AG04449 (cell line): Measurements from ENCODE around the gene CSTB.

Source experiments
- CTCF ChIA-PET: fragments of 350-600 bp; formaldehyde crosslinking; extraction: SDS; loops from one replicate; lab custom pipeline; 2021; ENCODE audit warnings: antibody characterized with exemption; lab: Yijun Ruan, JAX
- POLR2A ChIA-PET: fragments of 400-600, 350-600 bp; formaldehyde crosslinking; extraction: SDS; loops from one replicate; lab custom pipeline; 2020; ENCODE audit warnings: antibody characterized with exemption, inconsistent platforms; lab: Yijun Ruan, JAX
- DNase-seq: peaks from one replicate; pipeline ENCODE4 v3.0.0-alpha.2; 2010; ENCODE audit warnings: low read depth, low spot score
- H3K4me3 ChIP-seq: 2 replicates; pipeline ENCODE4 v1.5.1; 2011; ENCODE audit warnings: low read depth, mild to moderate bottlenecking, control low read depth, low read length
- CTCF ChIP-seq: IDR thresholded peaks from one replicate; pipeline ENCODE4 v1.5.1; 2011; ENCODE audit warnings: mild to moderate bottlenecking, moderate library complexity, low read length, control low read depth, inconsistent platforms; ENCODE audit not compliant: insufficient read depth; ENCODE audit errors: missing control alignments

Gene CSTB

GRCh38 chr21:43739621-43740435 is 36.3 kb downstream of the CSTB start:
- TF ChIP-seq CTCF: no peak
- DNase-seq: no peak
- H3K4me3 ChIP-seq: no peak overlapping the region
- ChIA-PET CTCF (interaction anchor here (1.0 kb wide), 1 partner anchor 49 kb away, joined by 5 read pairs; the partner anchor contains the start of gene RRP1), POLR2A (no interaction called here)

GRCh38 chr21:43737158-43737950 is 38.8 kb downstream of the CSTB start:
- no peak overlapping the region for H3K4me3 ChIP-seq
- TF ChIP-seq CTCF: no peak
- POLR2A ChIA-PET: no interaction called here
- DNase-seq: no peak
- CTCF ChIA-PET: interaction anchor here (1.2 to 2.2 kb wide), 3 partner anchors 9 to 28 kb away, joined by 3 to 6 read pairs (median 3); no protein-coding TSS in a partner anchor

- DNase-seq: no peak
- ChIA-PET CTCF (interaction anchor here (1.4 to 2.2 kb wide), 2 partner anchors 8 to 16 kb away, joined by 3 to 6 read pairs; no protein-coding TSS in a partner anchor), POLR2A (interaction anchor here (0.6 kb wide), 1 partner anchor 826 kb away, joined by 4 read pairs; no protein-coding TSS in a partner anchor)
- TF ChIP-seq CTCF: no peak
- no peak overlapping the region for H3K4me3 ChIP-seq
Observed at GRCh38 chr21:43736224-43736883, 39.8 kb downstream of the CSTB start.

- POLR2A ChIA-PET: interaction anchor here (0.6 kb wide), 1 partner anchor 825 kb away, joined by 4 read pairs; no protein-coding TSS in a partner anchor
- no peak overlapping the region for H3K4me3 ChIP-seq
- TF ChIP-seq CTCF: no peak
- DNase-seq: no peak
- CTCF ChIA-PET: no interaction called here
Observed at GRCh38 chr21:43735236-43736091, 40.6 kb downstream of the CSTB start.

GRCh38 chr21:43734928-43735229 is 41.2 kb downstream of the CSTB start:
- ChIA-PET CTCF (interaction anchor here (0.7 kb wide), 1 partner anchor 11 kb away, joined by 3 read pairs; no protein-coding TSS in a partner anchor), POLR2A (no interaction called here)
- no peak overlapping the region for H3K4me3 ChIP-seq
- DNase-seq: no peak
- no peak for TF ChIP-seq CTCF
